SU-DHL-6 (cell line): ENCODE data around the gene CNPY1.

Source experiments
- EZH2phosphoT487 ChIP-seq: fragments of 200-600 bp; sonication (generic), shearing (Covaris generic); conservative IDR thresholded peaks from 2 replicates; pipeline ENCODE4 v1.6.1; 2018; ENCODE audit warnings: mild to moderate bottlenecking, antibody characterized with exemption, low read length, moderate library complexity, mixed read lengths
- TF ChIP-seq, protein P1 (sequence below): fragments of 200-600 bp; sonication (generic); IDR thresholded peaks from one replicate; pipeline ENCODE4 v1.5.1; 2017; ENCODE audit warnings: antibody characterized with exemption, mild to moderate bottlenecking, low read length, moderate library complexity; ENCODE audit not compliant: insufficient read depth, poor library complexity, severe bottlenecking

GRCh38 chr7:155493744-155494538 lies 52.4 kb downstream of the CNPY1 start:
- TF ChIP-seq, protein P1, sequence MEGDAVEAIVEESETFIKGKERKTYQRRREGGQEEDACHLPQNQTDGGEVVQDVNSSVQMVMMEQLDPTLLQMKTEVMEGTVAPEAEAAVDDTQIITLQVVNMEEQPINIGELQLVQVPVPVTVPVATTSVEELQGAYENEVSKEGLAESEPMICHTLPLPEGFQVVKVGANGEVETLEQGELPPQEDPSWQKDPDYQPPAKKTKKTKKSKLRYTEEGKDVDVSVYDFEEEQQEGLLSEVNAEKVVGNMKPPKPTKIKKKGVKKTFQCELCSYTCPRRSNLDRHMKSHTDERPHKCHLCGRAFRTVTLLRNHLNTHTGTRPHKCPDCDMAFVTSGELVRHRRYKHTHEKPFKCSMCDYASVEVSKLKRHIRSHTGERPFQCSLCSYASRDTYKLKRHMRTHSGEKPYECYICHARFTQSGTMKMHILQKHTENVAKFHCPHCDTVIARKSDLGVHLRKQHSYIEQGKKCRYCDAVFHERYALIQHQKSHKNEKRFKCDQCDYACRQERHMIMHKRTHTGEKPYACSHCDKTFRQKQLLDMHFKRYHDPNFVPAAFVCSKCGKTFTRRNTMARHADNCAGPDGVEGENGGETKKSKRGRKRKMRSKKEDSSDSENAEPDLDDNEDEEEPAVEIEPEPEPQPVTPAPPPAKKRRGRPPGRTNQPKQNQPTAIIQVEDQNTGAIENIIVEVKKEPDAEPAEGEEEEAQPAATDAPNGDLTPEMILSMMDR, result no peak
- no peak for TF ChIP-seq EZH2phosphoT487
